CD4-positive, CD25-positive, alpha-beta regulatory T cell (primary cell): Measurements from ENCODE around the gene ZSCAN10. TPM values are rescaled to one million over a fixed set of nuclear protein-coding genes. Genes with fewer than 3 reads are reported as not detected.
A peak's percentile ranks its signal among the peaks of the same experiment; 100 is the strongest.

ENCODE experiments used
- ATAC-seq, 2 donors: fragments of 150-1000 bp; cut with Tn5 transposase; one replicate each; pipeline ENCODE4 v1.10.0; 2021; ENCODE audit warnings: low read depth in 2 of 2, moderate number of reproducible peaks in 2 of 2, moderate library complexity in 1 of 2
- DNase-seq, 3 donors: peaks; one replicate each; pipeline versions ENCODE4 v3.0.0 to v3.0.0-alpha.2; 2012 to 2022; ENCODE audit warnings: mixed read lengths in 1 of 3
- H3K27ac ChIP-seq: one replicate; pipeline ENCODE4 v1.7.0; 2013; ENCODE audit warnings: mild to moderate bottlenecking, low read length; ENCODE audit not compliant: insufficient read depth, poor library complexity, severe bottlenecking
- H3K27me3 ChIP-seq: one replicate; pipeline ENCODE4 v1.7.0; 2013; ENCODE audit warnings: low read length; ENCODE audit not compliant: control insufficient read depth, insufficient read depth
- H3K36me3 ChIP-seq: one replicate; pipeline ENCODE4 v1.7.0; 2013; ENCODE audit warnings: mild to moderate bottlenecking, low read length, moderate library complexity; ENCODE audit not compliant: control insufficient read depth, insufficient read depth
- H3K4me1 ChIP-seq: 2 replicates; pipeline ENCODE4 v1.7.0; 2013; ENCODE audit warnings: mild to moderate bottlenecking, low read length; ENCODE audit not compliant: insufficient read depth, control insufficient read depth, poor library complexity, severe bottlenecking
- H3K4me3 ChIP-seq: one replicate; pipeline ENCODE4 v1.7.0; 2013; ENCODE audit warnings: low read depth, mild to moderate bottlenecking, low read length, moderate library complexity
- H3K9me3 ChIP-seq, 2 experiments: 1 replicate in 1 of 2; 2 replicates in 1 of 2; pipeline ENCODE4 v1.7.0; 2013; ENCODE audit warnings: low read length in 2 of 2, mild to moderate bottlenecking in 1 of 2, moderate library complexity in 1 of 2; ENCODE audit not compliant: control insufficient read depth in 2 of 2
- H3K27ac Mint-ChIP-seq, 3 donors: one replicate each; pipeline ENCODE4 v1.8.0; 2020 to 2022; ENCODE audit warnings: mild to moderate bottlenecking in 3 of 3, mixed read lengths in 3 of 3, moderate library complexity in 2 of 3
- H3K27me3 Mint-ChIP-seq: one replicate; pipeline ENCODE4 v1.8.0; 2022; ENCODE audit warnings: mild to moderate bottlenecking, mixed read lengths
- H3K36me3 Mint-ChIP-seq: one replicate; pipeline ENCODE4 v1.8.0; 2020; ENCODE audit warnings: mixed read lengths
- H3K4me1 Mint-ChIP-seq, 4 donors: one replicate each; pipeline ENCODE4 v1.8.0; 2020 to 2022; ENCODE audit warnings: mixed read lengths in 4 of 4, mild to moderate bottlenecking in 1 of 4
- H3K4me3 Mint-ChIP-seq, 4 donors: one replicate each; pipeline ENCODE4 v1.8.0; 2020 to 2022; ENCODE audit warnings: mild to moderate bottlenecking in 4 of 4, mixed read lengths in 4 of 4, moderate library complexity in 3 of 4
- H3K9me3 Mint-ChIP-seq, 7 donors: one replicate each; pipeline ENCODE4 v1.8.0; 2020 to 2022; ENCODE audit warnings: mixed read lengths in 7 of 7, mild to moderate bottlenecking in 3 of 7, moderate library complexity in 2 of 7
- polyA plus RNA-seq, 4 donors: library from polyadenylated mRNA; unstranded; fragments of 300-500 nt; fragmentation: Illumina TruSeq; gene quantifications; one replicate each; pipeline ENCODE4 v1.2.3, GENCODE V29; 2021
- total RNA-seq: library from RNA; stranded (reverse); gene quantifications from one replicate; pipeline ENCODE4 v1.2.3, GENCODE V29; 2022

The ZSCAN10 gene
- total and polyA plus RNA-seq, 5 donors from 2014 or later = 0.81 TPM; not detected in 4

DNA sequence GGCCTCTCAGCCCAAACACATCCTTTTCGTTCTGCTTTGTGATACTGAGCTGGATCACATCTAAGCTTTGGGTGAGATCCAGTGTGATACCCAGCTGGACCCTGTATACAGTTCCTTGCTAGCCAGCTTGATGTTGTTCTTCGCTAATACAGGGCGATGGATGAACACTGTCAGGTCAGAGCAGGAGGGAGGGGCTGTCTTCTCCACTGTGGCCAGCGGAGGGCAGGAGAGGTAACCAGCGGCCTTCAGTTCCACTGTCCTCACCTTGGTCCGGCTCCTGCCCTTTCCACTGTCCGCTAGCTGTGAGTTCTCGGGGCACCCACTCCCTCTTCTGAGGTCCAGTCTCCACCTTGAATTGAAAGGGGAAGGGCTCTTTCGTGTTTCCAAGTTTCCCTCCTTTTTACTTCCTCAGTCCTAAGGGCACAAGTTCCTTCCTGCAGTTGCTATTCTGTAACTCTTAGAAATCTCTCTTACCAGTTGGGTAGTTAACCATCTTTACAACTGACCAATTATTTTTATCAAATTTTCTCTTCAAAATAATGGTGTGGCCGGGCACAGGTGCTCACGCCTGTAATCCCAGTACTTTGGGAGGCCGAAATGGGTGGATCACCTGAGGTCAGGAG is 32.8 kb upstream of the ZSCAN10 start:
- H3K27ac Mint-ChIP-seq = peak overlapping the region; percentile 35 to 77 (median 46)
- Histone ChIP-seq H3K27me3 (no peaks in the 10 kb centered on the region), H3K27ac (no peak overlapping the region), H3K36me3 (no peaks in the 10 kb centered on the region), H3K4me3 (no peak overlapping the region), H3K4me1 (peaks cover 42% of the 10 kb centered on the region), H3K9me3 (no peaks in the 10 kb centered on the region)
- H3K36me3 Mint-ChIP-seq = peaks cover 4% of the 10 kb centered on the region
- peak overlapping the region in 3 of 4 donors; percentile 50 to 89 (median 62) for H3K4me3 Mint-ChIP-seq
- ATAC-seq = no peak
- peaks cover 12 to 67% (median 36%) of the 10 kb centered on the region in 4 donors for H3K4me1 Mint-ChIP-seq
- peaks cover 0 to under 1% (median 0%) of the 10 kb centered on the region in 7 donors for H3K9me3 Mint-ChIP-seq
- DNase-seq = peak in 1 of 3 donors; percentile 60
- no peaks in the 10 kb centered on the region for H3K27me3 Mint-ChIP-seq

DNA sequence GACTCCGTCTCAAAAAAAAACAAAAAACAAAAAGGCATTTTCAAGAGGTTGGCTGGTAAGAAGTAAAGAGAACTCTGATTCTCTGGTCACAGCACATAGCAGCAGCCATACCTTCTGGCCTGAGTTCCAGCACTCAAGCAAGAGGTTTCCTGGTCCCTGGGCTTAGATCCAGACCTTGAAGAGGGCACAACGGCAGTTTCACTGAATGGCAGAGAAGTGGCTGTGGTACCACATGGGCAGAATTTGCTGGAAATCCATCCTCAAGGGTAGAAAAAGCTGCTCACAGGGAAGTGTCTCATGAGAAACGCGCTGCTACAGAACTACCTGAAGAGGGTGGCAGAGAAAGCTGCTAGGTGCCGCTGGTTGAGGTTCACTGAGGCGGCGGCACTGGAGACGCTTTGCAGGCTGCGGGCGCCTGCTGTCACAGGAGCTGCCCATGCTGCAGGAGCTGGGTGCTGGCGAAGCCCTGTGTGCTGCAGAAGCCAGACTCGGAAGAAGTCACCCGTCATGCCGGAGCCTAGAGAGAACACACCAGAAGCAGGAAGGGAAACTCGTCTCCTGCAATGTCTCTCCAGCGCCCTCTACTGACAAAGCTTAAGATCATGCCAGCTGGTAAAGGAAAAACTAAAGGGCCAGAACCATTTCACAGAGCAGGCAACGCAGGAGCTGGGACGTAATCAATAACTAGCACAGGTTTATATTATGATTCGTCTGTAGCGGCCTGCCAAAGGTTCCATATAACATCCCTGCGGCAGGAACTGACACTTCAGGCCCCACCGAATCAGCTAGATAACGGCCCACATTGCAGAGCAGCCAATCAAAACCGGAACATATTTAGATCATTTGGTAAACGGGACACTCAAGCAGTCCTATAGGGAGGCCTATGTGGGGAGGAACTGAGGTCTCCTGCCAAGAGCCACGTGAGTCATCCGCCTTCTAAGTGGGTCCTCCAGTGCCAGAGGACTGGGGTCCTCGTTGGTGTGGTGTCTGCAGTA is 30.3 kb upstream of the ZSCAN10 start:
- Mint-ChIP-seq H3K4me3 (peak overlapping the region; percentile 88 to 96 (median 93)), H3K9me3 (peaks cover 0 to 1% (median 0%) of the 10 kb centered on the region in 7 donors), H3K36me3 (peaks cover 4% of the 10 kb centered on the region), H3K4me1 (peaks cover 16 to 60% (median 39%) of the 10 kb centered on the region in 4 donors), H3K27ac (peak overlapping the region; percentile 71 to 94 (median 91)), H3K27me3 (no peaks in the 10 kb centered on the region)
- no peaks in the 10 kb centered on the region for H3K9me3 ChIP-seq
- peak overlapping the region; percentile 63 for H3K27ac ChIP-seq
- no peaks in the 10 kb centered on the region for H3K36me3 ChIP-seq
- H3K4me3 ChIP-seq = peak overlapping the region; percentile 94
- H3K4me1 ChIP-seq = peaks cover 40% of the 10 kb centered on the region
- H3K27me3 ChIP-seq = no peaks in the 10 kb centered on the region
- DNase-seq (peak; percentile 78 to 94 (median 89)), ATAC-seq (peak; percentile 77 to 79)

DNA sequence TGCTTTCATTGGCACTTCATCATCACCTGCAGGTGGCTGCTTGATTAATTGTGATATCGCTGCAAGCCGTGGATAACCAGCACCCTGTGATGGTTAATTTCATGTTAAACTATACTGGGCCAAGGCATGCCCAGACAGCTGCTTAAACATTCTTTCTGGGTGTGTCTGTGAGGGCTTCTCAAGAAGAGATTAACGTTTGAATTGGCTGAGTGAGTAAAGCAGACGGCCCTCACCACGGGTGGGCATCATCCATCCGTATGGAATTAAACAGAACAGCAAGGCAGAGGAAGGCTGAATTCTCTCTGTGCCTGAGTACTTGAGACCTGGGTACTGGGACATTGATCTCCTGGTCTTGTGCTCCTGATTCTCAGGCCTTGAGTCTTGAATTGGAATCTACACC is 28.7 kb upstream of the ZSCAN10 start:
- no peak for DNase-seq
- Histone ChIP-seq H3K27me3 (no peaks in the 10 kb centered on the region), H3K27ac (no peak overlapping the region), H3K4me1 (peaks cover 40% of the 10 kb centered on the region), H3K4me3 (no peak overlapping the region), H3K9me3 (no peaks in the 10 kb centered on the region), H3K36me3 (no peaks in the 10 kb centered on the region)
- Mint-ChIP-seq H3K36me3 (peaks cover 4% of the 10 kb centered on the region), H3K27me3 (no peaks in the 10 kb centered on the region), H3K27ac (peak overlapping the region in 1 of 3 donors; percentile 61), H3K9me3 (peaks cover 0 to 1% (median 0%) of the 10 kb centered on the region in 7 donors), H3K4me3 (peak overlapping the region; percentile 43 to 88 (median 58)), H3K4me1 (peaks cover 12 to 60% (median 35%) of the 10 kb centered on the region in 4 donors)
- no peak for ATAC-seq

DNA sequence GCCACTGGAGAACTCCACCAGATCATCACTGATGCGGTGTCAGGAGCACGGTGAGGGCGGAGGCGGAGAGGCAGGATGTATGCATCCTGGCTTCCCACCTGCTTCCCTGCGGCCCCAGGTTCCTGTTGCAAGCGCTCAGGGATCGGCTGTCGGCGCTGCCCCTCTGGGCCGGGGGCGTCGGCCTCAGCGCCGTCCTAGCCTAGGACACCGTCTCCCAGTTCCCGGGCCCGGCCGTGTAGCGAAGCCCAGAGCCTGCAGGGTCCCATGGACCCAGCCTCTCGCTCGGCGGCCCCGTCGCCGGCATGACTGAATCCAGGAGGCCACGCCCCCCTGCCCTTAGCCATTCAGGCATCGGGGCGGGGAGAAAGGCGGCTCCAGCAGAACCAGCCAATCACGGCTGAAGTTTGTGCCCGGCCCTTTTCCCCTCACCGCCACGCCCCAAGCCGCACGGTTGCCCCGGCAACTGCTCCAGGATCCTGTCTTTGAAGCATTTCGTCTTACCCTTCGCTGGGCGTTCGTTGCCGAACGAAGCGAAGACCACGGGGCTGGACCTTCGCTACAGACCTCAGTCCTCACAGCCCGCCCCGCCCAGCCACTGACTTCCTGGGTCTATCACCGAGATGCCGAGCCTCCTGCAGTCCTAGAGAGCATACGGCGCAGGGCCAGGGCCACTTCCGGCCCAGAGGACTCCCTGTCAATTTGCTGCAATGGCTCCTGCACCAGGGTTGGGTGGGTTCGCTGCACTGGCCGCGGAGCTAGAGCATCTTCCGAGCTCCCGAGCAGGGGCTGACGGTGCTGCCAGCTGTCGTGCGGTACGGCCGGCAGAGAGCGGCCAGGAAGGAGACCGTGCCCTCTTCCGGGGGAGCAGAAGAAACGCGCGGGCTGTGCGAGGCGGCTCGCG is 25.1 kb upstream of the ZSCAN10 start:
- ATAC-seq = peak; percentile 87 to 88
- DNase-seq = peak; percentile 96 to 97 (median 97)
- peak overlapping the region; percentile 69 for H3K4me3 ChIP-seq
- no peaks in the 10 kb centered on the region for H3K36me3 ChIP-seq
- peak overlapping the region; percentile 88 to 99 (median 96) for H3K4me3 Mint-ChIP-seq
- H3K36me3 Mint-ChIP-seq = no peaks in the 10 kb centered on the region
- H3K9me3 ChIP-seq = no peaks in the 10 kb centered on the region
- H3K27ac ChIP-seq = peak overlapping the region; percentile 84
- H3K27ac Mint-ChIP-seq = peak overlapping the region; percentile 95 to 98 (median 97)
- peaks cover 5 to 51% (median 29%) of the 10 kb centered on the region in 4 donors for H3K4me1 Mint-ChIP-seq
- no peaks in the 10 kb centered on the region for H3K27me3 ChIP-seq
- H3K9me3 Mint-ChIP-seq = peaks cover 0 to 1% (median 0%) of the 10 kb centered on the region in 7 donors
- no peaks in the 10 kb centered on the region for H3K27me3 Mint-ChIP-seq
- peaks cover 34% of the 10 kb centered on the region for H3K4me1 ChIP-seq

DNA sequence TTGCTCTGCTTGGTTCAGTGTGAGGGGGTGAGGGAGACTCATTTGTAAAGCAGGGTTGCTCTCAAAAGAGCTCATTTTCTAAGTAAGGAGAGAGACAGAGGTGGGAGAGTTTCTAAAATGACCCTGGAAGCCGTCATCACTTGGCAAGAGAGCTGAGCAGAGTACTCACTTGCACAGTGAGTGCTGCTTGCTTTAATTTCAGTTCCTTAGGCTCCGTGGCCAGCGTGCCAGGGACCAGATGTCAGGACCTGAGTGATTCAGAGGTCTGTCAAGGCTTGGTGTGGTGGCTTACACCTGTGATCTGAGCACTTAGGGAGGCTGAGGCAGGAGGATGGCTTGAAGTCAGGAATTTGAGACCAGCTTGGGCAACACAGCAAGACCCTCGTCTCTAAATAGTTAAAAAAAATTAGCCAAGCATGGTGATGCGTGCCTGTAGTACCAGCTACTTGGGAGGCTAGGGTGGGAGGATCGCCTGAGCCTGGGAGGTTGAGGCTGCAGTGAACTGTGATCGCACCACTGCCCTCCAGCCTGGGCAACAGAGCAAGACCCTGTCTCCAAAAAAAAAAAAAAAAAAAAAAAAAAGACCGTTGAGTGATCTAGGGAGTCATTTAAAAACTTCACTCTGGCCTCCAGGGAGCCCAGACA is 24.0 kb upstream of the ZSCAN10 start:
- H3K36me3 Mint-ChIP-seq = no peaks in the 10 kb centered on the region
- peak overlapping the region; percentile 88 to 99 (median 96) for H3K4me3 Mint-ChIP-seq
- Histone ChIP-seq H3K9me3 (no peaks in the 10 kb centered on the region), H3K4me1 (peaks cover 22% of the 10 kb centered on the region), H3K27me3 (no peaks in the 10 kb centered on the region), H3K27ac (peak overlapping the region; percentile 84), H3K36me3 (no peaks in the 10 kb centered on the region), H3K4me3 (no peak overlapping the region)
- peak overlapping the region; percentile 90 to 98 (median 95) for H3K27ac Mint-ChIP-seq
- H3K4me1 Mint-ChIP-seq = peaks cover 5 to 40% (median 22%) of the 10 kb centered on the region in 4 donors
- no peaks in the 10 kb centered on the region for H3K27me3 Mint-ChIP-seq
- DNase-seq = no peak
- peaks cover 0 to 1% (median 0%) of the 10 kb centered on the region in 7 donors for H3K9me3 Mint-ChIP-seq
- no peak for ATAC-seq

DNA sequence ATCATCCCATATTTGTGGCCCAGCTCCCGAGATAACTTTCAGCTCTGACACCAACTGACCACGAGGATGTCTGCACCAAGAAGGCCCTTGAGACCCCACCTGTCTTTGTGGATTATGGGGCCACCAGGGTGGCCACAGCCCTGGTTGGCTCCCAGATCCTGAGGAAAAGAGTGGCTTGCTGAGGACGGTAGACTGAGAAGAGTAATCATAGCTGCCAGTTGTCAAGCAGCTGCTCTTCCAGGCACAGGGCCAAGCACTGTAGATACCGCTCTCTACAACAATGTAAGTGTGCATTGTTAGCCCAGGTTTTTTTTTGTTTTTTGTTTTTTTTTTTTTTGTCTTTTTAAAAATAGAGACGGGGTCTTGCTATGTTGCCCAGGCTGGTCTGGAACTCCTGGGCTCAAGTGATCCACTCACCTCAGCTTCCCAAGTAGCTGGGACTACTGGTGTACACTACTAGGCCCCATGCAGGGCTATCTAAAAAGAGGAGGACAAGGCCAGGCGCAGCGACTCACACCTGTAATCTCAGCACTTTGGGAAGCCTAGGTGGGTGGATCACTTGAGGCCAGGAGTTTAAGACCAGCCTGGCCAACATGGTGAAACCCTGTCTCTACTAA is 22.9 kb upstream of the ZSCAN10 start:
- no peaks in the 10 kb centered on the region for H3K36me3 Mint-ChIP-seq
- H3K4me3 ChIP-seq = no peak overlapping the region
- DNase-seq (no peak), ATAC-seq (no peak)
- peaks cover 5 to 30% (median 14%) of the 10 kb centered on the region in 4 donors for H3K4me1 Mint-ChIP-seq
- H3K4me1 ChIP-seq = peaks cover 16% of the 10 kb centered on the region
- no peak overlapping the region for H3K27ac ChIP-seq
- no peak overlapping the region for H3K4me3 Mint-ChIP-seq
- H3K9me3 Mint-ChIP-seq = peaks cover 0 to 1% (median 0%) of the 10 kb centered on the region in 7 donors
- H3K36me3 ChIP-seq = no peaks in the 10 kb centered on the region
- no peak overlapping the region for H3K27ac Mint-ChIP-seq
- H3K9me3 ChIP-seq = no peaks in the 10 kb centered on the region
- no peaks in the 10 kb centered on the region for H3K27me3 ChIP-seq
- no peaks in the 10 kb centered on the region for H3K27me3 Mint-ChIP-seq
